Stomach (tissue), 4 donors: ENCODE measurements around the gene AKAP12.

Experiments used
- POLR2A ChIP-seq, 4 donors: fragments of 450-650 bp; IDR thresholded peaks; one replicate each; pipeline ENCODE4 v1.6.1; 2016; ENCODE audit warnings: antibody characterized with exemption in 4 of 4, control low read depth in 2 of 4, mild to moderate bottlenecking in 1 of 4, moderate library complexity in 1 of 4
- POLR2AphosphoS5 ChIP-seq, 3 donors: sonication (generic); formaldehyde crosslinking; IDR thresholded peaks; one replicate each; pipeline ENCODE4 v1.6.1; 2016; ENCODE audit warnings: antibody characterized with exemption in 3 of 3
- TF ChIP-seq, protein P1 (sequence below), 7 experiments: fragments of 450-650 bp in 4 of 7; fragments of 200-600 bp in 3 of 7; sonication (generic) in 3 of 7; IDR thresholded peaks; one replicate each; pipeline ENCODE4 v1.5.1; 2016 to 2019; ENCODE audit warnings: antibody characterized with exemption in 7 of 7, control low read depth in 2 of 7, mild to moderate bottlenecking in 1 of 7

DNA sequence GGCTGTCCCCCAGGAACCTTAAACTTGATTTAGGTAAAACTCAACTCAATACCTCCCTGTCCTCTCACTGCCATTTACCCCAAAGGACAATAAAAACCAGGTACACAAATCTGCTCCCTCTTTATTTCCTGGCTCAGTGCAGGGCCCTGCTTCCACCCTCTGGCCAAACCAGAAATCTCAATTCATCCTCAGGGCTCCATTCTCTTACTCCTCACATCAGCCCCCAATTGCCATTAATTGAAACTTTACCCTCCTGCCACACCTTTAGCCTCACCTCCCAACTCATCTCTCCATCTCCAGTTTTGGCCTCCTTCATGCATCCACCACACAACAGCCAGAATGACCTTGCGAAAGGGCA, 141.1 kb downstream of the AKAP12 start:
- TF ChIP-seq, protein P1, sequence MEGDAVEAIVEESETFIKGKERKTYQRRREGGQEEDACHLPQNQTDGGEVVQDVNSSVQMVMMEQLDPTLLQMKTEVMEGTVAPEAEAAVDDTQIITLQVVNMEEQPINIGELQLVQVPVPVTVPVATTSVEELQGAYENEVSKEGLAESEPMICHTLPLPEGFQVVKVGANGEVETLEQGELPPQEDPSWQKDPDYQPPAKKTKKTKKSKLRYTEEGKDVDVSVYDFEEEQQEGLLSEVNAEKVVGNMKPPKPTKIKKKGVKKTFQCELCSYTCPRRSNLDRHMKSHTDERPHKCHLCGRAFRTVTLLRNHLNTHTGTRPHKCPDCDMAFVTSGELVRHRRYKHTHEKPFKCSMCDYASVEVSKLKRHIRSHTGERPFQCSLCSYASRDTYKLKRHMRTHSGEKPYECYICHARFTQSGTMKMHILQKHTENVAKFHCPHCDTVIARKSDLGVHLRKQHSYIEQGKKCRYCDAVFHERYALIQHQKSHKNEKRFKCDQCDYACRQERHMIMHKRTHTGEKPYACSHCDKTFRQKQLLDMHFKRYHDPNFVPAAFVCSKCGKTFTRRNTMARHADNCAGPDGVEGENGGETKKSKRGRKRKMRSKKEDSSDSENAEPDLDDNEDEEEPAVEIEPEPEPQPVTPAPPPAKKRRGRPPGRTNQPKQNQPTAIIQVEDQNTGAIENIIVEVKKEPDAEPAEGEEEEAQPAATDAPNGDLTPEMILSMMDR (IDR thresholded peaks at IDR 0.05), result no peak
- TF ChIP-seq POLR2A (IDR thresholded peaks at IDR 0.05), result no peak
- TF ChIP-seq POLR2AphosphoS5 (IDR thresholded peaks at IDR 0.05), result no peak
